GM12878 (cell line): ENCODE data around the gene MED13L. TPM values are rescaled to one million over a fixed set of nuclear protein-coding genes. Genes with fewer than 3 reads are reported as not detected.

Experiments
- ATAC-seq: fragments of 200-7000 bp; cut with Tn5 transposase; 3 replicates; pipeline ENCODE4 v1.9.1; 2020; ENCODE audit warnings: mild to moderate bottlenecking, moderate library complexity
- BruUV-seq: library from RNA; stranded (reverse); fragments of 400-500 nt; replicated peaks from 2 replicates; lab custom pipeline; 2021; lab: Mats Ljungman, UMichigan
- CTCF ChIA-PET: fragments of 300-600 bp; sonication (Branson Sonifier 250); formaldehyde crosslinking; extraction: SDS; loops from one replicate; lab custom pipeline; 2021; ENCODE audit warnings: inconsistent platforms; lab: Yijun Ruan, JAX
- POLR2A ChIA-PET: fragments of 350-600 bp; formaldehyde crosslinking; extraction: SDS; loops from one replicate; lab custom pipeline; 2021; ENCODE audit warnings: inconsistent platforms; lab: Charles Lee
- RAD21 ChIA-PET: fragments of 300-600 bp; sonication (Branson Sonifier 250); formaldehyde crosslinking; loops from one replicate; lab custom pipeline; 2023; ENCODE audit warnings: antibody characterized with exemption; ENCODE audit not compliant: unreplicated experiment; lab: Charles Lee
- SMC1A ChIA-PET: fragments of 300-600 bp; sonication (Branson Sonifier 250); formaldehyde crosslinking; loops from one replicate; lab custom pipeline; 2023; ENCODE audit not compliant: unreplicated experiment, uncharacterized antibody; lab: Charles Lee
- DNase-seq: peaks from one replicate; pipeline ENCODE4 v3.0.0-alpha.2; 2011; ENCODE audit warnings: low read depth, low spot score
- FAIRE-seq: peaks from 3 replicates; lab custom pipeline; 2011; peaks lifted over from hg19 to GRCh38; lab: Jason Lieb, UNC
- H2AFZ ChIP-seq: 2 replicates; pipeline ENCODE4 v1.6.0; 2011; ENCODE audit warnings: low read depth, low read length, control low read depth; ENCODE audit not compliant: control insufficient read depth
- H3K27ac ChIP-seq: 2 replicates; pipeline ENCODE4 v1.5.1; 2011; ENCODE audit warnings: control low read depth; ENCODE audit not compliant: control insufficient read depth, insufficient read depth
- H3K27me3 ChIP-seq, 2 experiments: replicated peaks in 1 of 2; 2 replicates each; pipeline versions ENCODE4 v1.6.0 to v1.6.1; 2011; ENCODE audit warnings: low read length in 1 of 2; ENCODE audit not compliant: control insufficient read depth in 2 of 2, insufficient read depth in 2 of 2
- H3K36me3 ChIP-seq, 2 experiments: 2 replicates each; pipeline ENCODE4 v1.5.1; 2011; ENCODE audit warnings: low read length in 1 of 2; ENCODE audit not compliant: control insufficient read depth in 2 of 2, insufficient read depth in 2 of 2
- H3K4me1 ChIP-seq: 2 replicates; pipeline ENCODE4 v1.6.1; 2011; ENCODE audit warnings: mild to moderate bottlenecking, low read length, moderate library complexity, mixed read lengths; ENCODE audit not compliant: control insufficient read depth, insufficient read depth
- H3K4me2 ChIP-seq: 2 replicates; pipeline ENCODE4 v1.6.0; 2011; ENCODE audit warnings: control low read depth; ENCODE audit not compliant: control insufficient read depth, insufficient read depth
- H3K4me3 ChIP-seq: fragments of 200-600 bp; sonication (generic); 2 replicates; pipeline ENCODE4 v1.5.1; 2016
- H3K79me2 ChIP-seq: 2 replicates; pipeline ENCODE4 v1.6.0; 2011; ENCODE audit warnings: low read length; ENCODE audit not compliant: control insufficient read depth, insufficient read depth
- H3K9ac ChIP-seq: 2 replicates; pipeline ENCODE4 v1.8.0; 2011; ENCODE audit warnings: low read length, control low read depth, mixed read lengths; ENCODE audit not compliant: control insufficient read depth, insufficient read depth
- H3K9me3 ChIP-seq: replicated peaks from 3 replicates; pipeline ENCODE4 v1.5.1; 2011; ENCODE audit warnings: mild to moderate bottlenecking, low read length; ENCODE audit not compliant: control insufficient read depth, insufficient read depth
- H4K20me1 ChIP-seq: 2 replicates; pipeline ENCODE4 v1.6.0; 2011; ENCODE audit not compliant: control insufficient read depth, insufficient read depth
- CBFB ChIP-seq: IDR thresholded peaks from 2 replicates; pipeline ENCODE4 v1.6.1; 2016; ENCODE audit warnings: antibody characterized with exemption, low read depth
- RAD21 ChIP-seq: IDR thresholded peaks from 2 replicates; pipeline ENCODE4 v1.6.1; 2011; ENCODE audit warnings: mild to moderate bottlenecking, low read depth, low read length, moderate library complexity; ENCODE audit not compliant: insufficient read depth
- SMC3 ChIP-seq: IDR thresholded peaks from 2 replicates; pipeline ENCODE4 v1.6.1; 2011; ENCODE audit warnings: low read length, improper control_type of control experiment, borderline replicate concordance
- ZBTB40 ChIP-seq: fragments of 450-650 bp; IDR thresholded peaks from 2 replicates; pipeline ENCODE4 v1.6.1; 2016; ENCODE audit warnings: mild to moderate bottlenecking, moderate library complexity, borderline replicate concordance
- ZZZ3 ChIP-seq: IDR thresholded peaks from 2 replicates; pipeline ENCODE4 v1.6.1; 2011; ENCODE audit warnings: low read depth; ENCODE audit not compliant: control insufficient read depth, insufficient read length
- WGBS: methylation state at CpG from one replicate; pipeline ENCODE4 v1.1.6; 2016; ENCODE audit warnings: low lambda C conversion rate; ENCODE audit not compliant: insufficient replicate concordance, insufficient coverage; ENCODE audit errors: missing lambda C conversion rate; 5-methylcytosine and 5-hydroxymethylcytosine counted together
- in situ Hi-C: fragments of 300-500 bp; cut with MboI; formaldehyde crosslinking; loops from 9 replicates; pipeline ENCODE4 v1.14.3; 2018; ENCODE audit warnings: mixed read lengths
- intact Hi-C: fragments of 100-400 bp; cut with micrococcal nuclease; formaldehyde crosslinking; loops from one replicate; pipeline ENCODE4 v1.14.2; 2022; ENCODE audit not compliant: unreplicated experiment
- polyA plus RNA-seq, 11 experiments: library from polyadenylated mRNA; depleted of rRNA in 4 of 11; unstranded in 6 of 11; stranded (reverse) in 5 of 11; fragments of >200 nt; fragmentation: Nextera tagmentation in 4 of 11; fragmentation: Illumina TruSeq in 1 of 11; extraction: Ambion mirVana in 4 of 11; extraction: Trizol in 1 of 11; gene quantifications; 1 replicate in 1 of 11; 2 replicates in 10 of 11; pipeline versions ENCODE4 v1.2.1 to v1.2.3, GENCODE V29; 2011 to 2016; ENCODE audit warnings: inconsistent platforms in 2 of 11, missing spikeins in 2 of 11, low read depth in 1 of 11
- total RNA-seq, 4 experiments: library from RNA; depleted of rRNA in 3 of 4; stranded (reverse); fragments of >200 nt in 3 of 4; fragmentation: Illumina TruSeq in 1 of 4; extraction: Trizol in 1 of 4; gene quantifications; 2 replicates each; pipeline versions ENCODE4 v1.2.1 to v1.2.3, GENCODE V29; 2013 to 2021
- TF ChIP-seq, protein P1 (sequence below), 3 experiments: IDR thresholded peaks in 2 of 3; conservative IDR thresholded peaks in 1 of 3; 2 replicates each; pipeline ENCODE4 v1.5.1; 2011; ENCODE audit warnings: low read depth in 3 of 3, low read length in 3 of 3, mild to moderate bottlenecking in 3 of 3, control low read depth in 2 of 3, moderate library complexity in 2 of 3, inconsistent platforms in 1 of 3, mixed read lengths in 1 of 3; ENCODE audit not compliant: control insufficient read depth in 2 of 3, insufficient read depth in 1 of 3; ENCODE audit errors: extremely low read depth in 1 of 3
- TF ChIP-seq, protein P2 (sequence below): fragments of 150-350 bp; IDR thresholded peaks from 2 replicates; pipeline ENCODE4 v1.6.1; 2014; ENCODE audit warnings: mild to moderate bottlenecking, low read depth, low read length

Gene MED13L
- total and polyA plus RNA-seq, 10 of the 15 experiments (the other 5 are each of a cell fraction or from before 2014, with no cell fraction given): 3.7 to 30.1 (median 9.1) TPM

DNA sequence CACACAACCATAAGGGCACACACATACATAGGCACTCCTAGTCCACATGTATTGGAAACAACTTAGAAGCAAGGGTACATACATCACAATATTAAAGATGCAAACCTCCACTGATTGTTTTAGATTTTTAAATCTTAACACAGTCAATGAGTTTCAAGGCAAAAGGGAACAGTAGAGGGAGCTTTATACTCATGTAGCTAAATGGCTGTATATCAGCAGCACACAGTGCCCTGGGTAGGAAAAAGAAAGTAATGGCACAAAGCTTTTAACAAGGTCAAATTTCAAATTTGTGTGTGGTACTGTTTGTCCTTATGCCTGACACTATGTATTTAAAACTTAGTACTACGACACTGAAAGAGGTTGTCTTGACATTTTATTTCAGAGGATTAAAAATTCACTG is 262.0 kb downstream of the MED13L start:
- in situ Hi-C loops: no loop called here
- no peak overlapping the region for H3K9ac ChIP-seq
- BruUV-seq: no TSS peak
- DNase-seq (no peak), ATAC-seq (peak; percentile 84), FAIRE-seq (peak; percentile 13)
- TF ChIP-seq SMC3: peak; percentile 66; the same call in 1 of the 2 replicates
- no peak for TF ChIP-seq CBFB
- TF ChIP-seq RAD21: peak; percentile 85
- TF ChIP-seq, protein P1, sequence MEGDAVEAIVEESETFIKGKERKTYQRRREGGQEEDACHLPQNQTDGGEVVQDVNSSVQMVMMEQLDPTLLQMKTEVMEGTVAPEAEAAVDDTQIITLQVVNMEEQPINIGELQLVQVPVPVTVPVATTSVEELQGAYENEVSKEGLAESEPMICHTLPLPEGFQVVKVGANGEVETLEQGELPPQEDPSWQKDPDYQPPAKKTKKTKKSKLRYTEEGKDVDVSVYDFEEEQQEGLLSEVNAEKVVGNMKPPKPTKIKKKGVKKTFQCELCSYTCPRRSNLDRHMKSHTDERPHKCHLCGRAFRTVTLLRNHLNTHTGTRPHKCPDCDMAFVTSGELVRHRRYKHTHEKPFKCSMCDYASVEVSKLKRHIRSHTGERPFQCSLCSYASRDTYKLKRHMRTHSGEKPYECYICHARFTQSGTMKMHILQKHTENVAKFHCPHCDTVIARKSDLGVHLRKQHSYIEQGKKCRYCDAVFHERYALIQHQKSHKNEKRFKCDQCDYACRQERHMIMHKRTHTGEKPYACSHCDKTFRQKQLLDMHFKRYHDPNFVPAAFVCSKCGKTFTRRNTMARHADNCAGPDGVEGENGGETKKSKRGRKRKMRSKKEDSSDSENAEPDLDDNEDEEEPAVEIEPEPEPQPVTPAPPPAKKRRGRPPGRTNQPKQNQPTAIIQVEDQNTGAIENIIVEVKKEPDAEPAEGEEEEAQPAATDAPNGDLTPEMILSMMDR (IDR thresholded peaks at IDR 0.05 in 2 of 3, conservative IDR thresholded peaks at IDR 0.05 in 1 of 3; ENCODE audit: control insufficient read depth in 2 of 3, extremely low read depth in 1 of 3, insufficient read depth in 1 of 3, low read depth in 3 of 3, low read length in 3 of 3): peak; percentile 36 to 55 (median 38); a peak in 4 of 6 replicates
- TF ChIP-seq ZBTB40: no peak
- no peak for TF ChIP-seq ZZZ3
- TF ChIP-seq, protein P2, sequence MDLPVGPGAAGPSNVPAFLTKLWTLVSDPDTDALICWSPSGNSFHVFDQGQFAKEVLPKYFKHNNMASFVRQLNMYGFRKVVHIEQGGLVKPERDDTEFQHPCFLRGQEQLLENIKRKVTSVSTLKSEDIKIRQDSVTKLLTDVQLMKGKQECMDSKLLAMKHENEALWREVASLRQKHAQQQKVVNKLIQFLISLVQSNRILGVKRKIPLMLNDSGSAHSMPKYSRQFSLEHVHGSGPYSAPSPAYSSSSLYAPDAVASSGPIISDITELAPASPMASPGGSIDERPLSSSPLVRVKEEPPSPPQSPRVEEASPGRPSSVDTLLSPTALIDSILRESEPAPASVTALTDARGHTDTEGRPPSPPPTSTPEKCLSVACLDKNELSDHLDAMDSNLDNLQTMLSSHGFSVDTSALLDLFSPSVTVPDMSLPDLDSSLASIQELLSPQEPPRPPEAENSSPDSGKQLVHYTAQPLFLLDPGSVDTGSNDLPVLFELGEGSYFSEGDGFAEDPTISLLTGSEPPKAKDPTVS: no peak
- H3K9me3 ChIP-seq: no peaks in the 10 kb centered on the region
- no peaks in the 10 kb centered on the region for H4K20me1 ChIP-seq
- no peak overlapping the region for H2AFZ ChIP-seq
- RAD21 ChIA-PET: interaction anchor here (0.7 to 3.1 kb wide), 2 partner anchors 214 to 220 kb away, joined by 4 to 10 read pairs; no protein-coding TSS in a partner anchor
- H3K79me2 ChIP-seq: no peaks in the 10 kb centered on the region
- no peak overlapping the region for H3K4me2 ChIP-seq
- WGBS: 0% methylated on average over 1 of the region's 1 CpG
- H3K36me3 ChIP-seq: peaks cover 0 to 7% of the 10 kb centered on the region in 2 experiments; a peak in 2 of 4 replicates
- H3K4me3 ChIP-seq: no peak overlapping the region
- no peak overlapping the region for H3K27ac ChIP-seq
- H3K27me3 ChIP-seq: no peaks in the 10 kb centered on the region
- SMC1A ChIA-PET: interaction anchor here (0.9 to 4.5 kb wide), 6 partner anchors 10 to 594 kb away, joined by 3 to 13 read pairs (median 4); no protein-coding TSS in a partner anchor
- no peaks in the 10 kb centered on the region for H3K4me1 ChIP-seq
- POLR2A ChIA-PET: no interaction called here
- intact Hi-C loops: loop anchor here (2.0 to 5.0 kb wide), 2 partner anchors 52 to 221 kb away; no protein-coding TSS in a partner anchor
- CTCF ChIA-PET: interaction anchor here (0.5 to 2.5 kb wide), 13 partner anchors 9 to 694 kb away, joined by 3 to 22 read pairs (median 4); no protein-coding TSS in a partner anchor
